ENCODE results near the gene SAE1.

Gene SAE1

GRCh38 chr19:47107202-47107952, 23.3 kb upstream of the SAE1 start:
- peak; percentile 34 to 52 for DNase-seq

- DNase-seq, result no peak
Measured at GRCh38 chr19:47107953-47108746, 22.5 kb upstream of the SAE1 start.

GRCh38 chr19:47109177-47109540, 21.5 kb upstream of the SAE1 start:
- DNase-seq, result no peak

- DNase-seq, result peak; percentile 70 to 77
Measured at GRCh38 chr19:47109541-47110375, 20.9 kb upstream of the SAE1 start.

GRCh38 chr19:47110521-47111005, 20.1 kb upstream of the SAE1 start:
- DNase-seq, result peak; percentile 39 to 52

GRCh38 chr19:47111006-47111621, 19.5 kb upstream of the SAE1 start:
- peak; percentile 55 to 63 for DNase-seq

GRCh38 chr19:47111682-47112165, 18.9 kb upstream of the SAE1 start:
- DNase-seq, result peak in 1 of 2 experiments; percentile 40

- DNase-seq, result peak; percentile 85 to 87
Measured at GRCh38 chr19:47112166-47112996, 18.3 kb upstream of the SAE1 start.

GRCh38 chr19:47112997-47113849, 17.4 kb upstream of the SAE1 start, which contains the start of gene ZC3H4:
TSS of gene ZC3H4 (minus strand) at chr19:47113776. CDS start at chr19:47112584, 1,192 bp downstream.
- peak; percentile 98 to 99 for DNase-seq

GRCh38 chr19:47113850-47114651, 16.6 kb upstream of the SAE1 start:
- no peak for DNase-seq

GRCh38 chr19:47120470-47121067, 10.1 kb upstream of the SAE1 start:
- DNase-seq, result no peak

- no peak for DNase-seq
Measured at GRCh38 chr19:47122359-47123335, 8.0 kb upstream of the SAE1 start.

GRCh38 chr19:47123406-47123805, 7.2 kb upstream of the SAE1 start:
- no peak for DNase-seq

- no peak for DNase-seq
Measured at GRCh38 chr19:47124937-47125668, 5.5 kb upstream of the SAE1 start.

- DNase-seq, result no peak
Measured at GRCh38 chr19:47125669-47125938, 5.0 kb upstream of the SAE1 start.

GRCh38 chr19:47129579-47129978, 1.1 kb upstream of the SAE1 start:
- DNase-seq, result no peak

- DNase-seq, result no peak
Measured at GRCh38 chr19:47130120-47130588, 481 bp upstream of the SAE1 start.

Measured in activated CD4-positive, alpha-beta T cell treated with anti-CD3 and anti-CD28 coated beads, Interleukin-2, amount 50 U/mL, for 48 hours (primary cell).